Measurements from ENCODE around the gene COL3A1. TPM values are rescaled to one million over a fixed set of nuclear protein-coding genes. Genes with fewer than 3 reads are reported as not detected.

Gene COL3A1
- total and polyA plus RNA-seq, 9 of the 15 experiments (the other 6 are each of a cell fraction or from before 2014, with no cell fraction given), result 0.01 to 0.71 (median 0.07) TPM; not detected in 2

DNA sequence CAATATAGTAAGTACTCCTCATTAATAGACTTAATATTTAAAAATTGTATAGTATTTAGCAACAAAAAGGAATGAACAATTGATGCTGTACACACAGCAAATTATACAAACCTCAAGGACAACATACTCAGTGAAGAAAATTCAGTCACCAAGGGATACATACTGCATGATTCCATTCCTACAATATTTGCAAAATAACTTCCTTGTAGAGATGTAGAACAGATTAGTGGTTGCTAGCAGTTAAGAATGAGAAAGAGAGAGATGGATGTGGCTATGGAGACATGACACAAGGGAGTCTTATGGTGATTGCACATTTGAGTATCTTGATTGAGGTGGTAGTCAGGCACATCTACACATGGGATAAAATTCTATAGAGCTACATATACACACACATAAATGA, 26.0 kb downstream of the COL3A1 start:
- ATAC-seq (no peak), FAIRE-seq (no peak), DNase-seq (ENCODE audit: extremely low read depth in 1 of 4, low spot score in 3 of 4) (no peak)
- no TSS peak for BruUV-seq (replicated peaks)
- CTCF ChIA-PET (ENCODE audit: low intra/inter-chr PET ratio), result no interaction called here
- intact Hi-C loops (cut with micrococcal nuclease) (no loop called here), in situ Hi-C loops (cut with MboI) (no loop called here)
- no peak overlapping the region for H3K27ac ChIP-seq (ENCODE audit: extremely low read depth, low read depth, low read length)
- no peak overlapping the region for H3K4me2 ChIP-seq (ENCODE audit: insufficient read depth, low read length)
- H2AFZ ChIP-seq (ENCODE audit: low read depth, low read length), result no peak overlapping the region
- POLR2A ChIA-PET, result no interaction called here
- no peak overlapping the region for H3K9ac ChIP-seq (ENCODE audit: insufficient read depth in 1 of 2, low read depth in 2 of 2, low read length in 2 of 2)
- no peaks in the 10 kb centered on the region for H3K9me1 ChIP-seq (ENCODE audit: control insufficient read depth, insufficient read depth, low read length)
- no peaks in the 10 kb centered on the region for H4K20me1 ChIP-seq (replicated peaks; ENCODE audit: control insufficient read depth, insufficient read depth, low read length)
- no peak overlapping the region for H3K4me3 ChIP-seq
- no peaks in the 10 kb centered on the region for H3K36me3 ChIP-seq (ENCODE audit: control insufficient read depth, insufficient read depth, low read length)
- no peaks in the 10 kb centered on the region for H3K4me1 ChIP-seq (replicated peaks in 1 of 2; ENCODE audit: control insufficient read depth in 2 of 2, insufficient read depth in 2 of 2, low read length in 2 of 2)
- H3K9me3 ChIP-seq (replicated peaks; ENCODE audit: control insufficient read depth, insufficient read depth, low read depth, low read length), result no peaks in the 10 kb centered on the region
- H3K27me3 ChIP-seq (ENCODE audit: control insufficient read depth in 2 of 2, insufficient read depth in 2 of 2, low read length in 2 of 2), result no peaks in the 10 kb centered on the region
- H3K79me2 ChIP-seq (ENCODE audit: control insufficient read depth, insufficient read depth, low read length), result no peaks in the 10 kb centered on the region
- no peak for TF ChIP-seq ZNF212 (CRISPR knock-in tag; IDR thresholded peaks at IDR 0.05)
- TF ChIP-seq, protein P1, sequence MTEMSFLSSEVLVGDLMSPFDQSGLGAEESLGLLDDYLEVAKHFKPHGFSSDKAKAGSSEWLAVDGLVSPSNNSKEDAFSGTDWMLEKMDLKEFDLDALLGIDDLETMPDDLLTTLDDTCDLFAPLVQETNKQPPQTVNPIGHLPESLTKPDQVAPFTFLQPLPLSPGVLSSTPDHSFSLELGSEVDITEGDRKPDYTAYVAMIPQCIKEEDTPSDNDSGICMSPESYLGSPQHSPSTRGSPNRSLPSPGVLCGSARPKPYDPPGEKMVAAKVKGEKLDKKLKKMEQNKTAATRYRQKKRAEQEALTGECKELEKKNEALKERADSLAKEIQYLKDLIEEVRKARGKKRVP (CRISPR knock-in tag; IDR thresholded peaks at IDR 0.05), result no peak
- TF ChIP-seq ZNF165 (CRISPR knock-in tag; IDR thresholded peaks at IDR 0.05; ENCODE audit: borderline replicate concordance), result no peak
- TF ChIP-seq, protein P2, sequence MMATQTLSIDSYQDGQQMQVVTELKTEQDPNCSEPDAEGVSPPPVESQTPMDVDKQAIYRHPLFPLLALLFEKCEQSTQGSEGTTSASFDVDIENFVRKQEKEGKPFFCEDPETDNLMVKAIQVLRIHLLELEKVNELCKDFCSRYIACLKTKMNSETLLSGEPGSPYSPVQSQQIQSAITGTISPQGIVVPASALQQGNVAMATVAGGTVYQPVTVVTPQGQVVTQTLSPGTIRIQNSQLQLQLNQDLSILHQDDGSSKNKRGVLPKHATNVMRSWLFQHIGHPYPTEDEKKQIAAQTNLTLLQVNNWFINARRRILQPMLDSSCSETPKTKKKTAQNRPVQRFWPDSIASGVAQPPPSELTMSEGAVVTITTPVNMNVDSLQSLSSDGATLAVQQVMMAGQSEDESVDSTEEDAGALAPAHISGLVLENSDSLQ (IDR thresholded peaks at IDR 0.05), result no peak
- TF ChIP-seq TOE1 (IDR thresholded peaks at IDR 0.05; ENCODE audit: borderline replicate concordance), result no peak
- no peak for TF ChIP-seq TOE1 (CRISPR knock-in tag; IDR thresholded peaks at IDR 0.05; ENCODE audit: borderline replicate concordance, low read depth)
- TF ChIP-seq EHMT2 (IDR thresholded peaks at IDR 0.05), result no peak
- no peak for TF ChIP-seq ZNF23 (CRISPR knock-in tag; IDR thresholded peaks at IDR 0.05)
- TF ChIP-seq, protein P3, sequence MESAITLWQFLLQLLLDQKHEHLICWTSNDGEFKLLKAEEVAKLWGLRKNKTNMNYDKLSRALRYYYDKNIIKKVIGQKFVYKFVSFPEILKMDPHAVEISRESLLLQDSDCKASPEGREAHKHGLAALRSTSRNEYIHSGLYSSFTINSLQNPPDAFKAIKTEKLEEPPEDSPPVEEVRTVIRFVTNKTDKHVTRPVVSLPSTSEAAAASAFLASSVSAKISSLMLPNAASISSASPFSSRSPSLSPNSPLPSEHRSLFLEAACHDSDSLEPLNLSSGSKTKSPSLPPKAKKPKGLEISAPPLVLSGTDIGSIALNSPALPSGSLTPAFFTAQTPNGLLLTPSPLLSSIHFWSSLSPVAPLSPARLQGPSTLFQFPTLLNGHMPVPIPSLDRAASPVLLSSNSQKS (CRISPR knock-in tag; IDR thresholded peaks at IDR 0.05), result no peak
- TF ChIP-seq, protein P4, sequence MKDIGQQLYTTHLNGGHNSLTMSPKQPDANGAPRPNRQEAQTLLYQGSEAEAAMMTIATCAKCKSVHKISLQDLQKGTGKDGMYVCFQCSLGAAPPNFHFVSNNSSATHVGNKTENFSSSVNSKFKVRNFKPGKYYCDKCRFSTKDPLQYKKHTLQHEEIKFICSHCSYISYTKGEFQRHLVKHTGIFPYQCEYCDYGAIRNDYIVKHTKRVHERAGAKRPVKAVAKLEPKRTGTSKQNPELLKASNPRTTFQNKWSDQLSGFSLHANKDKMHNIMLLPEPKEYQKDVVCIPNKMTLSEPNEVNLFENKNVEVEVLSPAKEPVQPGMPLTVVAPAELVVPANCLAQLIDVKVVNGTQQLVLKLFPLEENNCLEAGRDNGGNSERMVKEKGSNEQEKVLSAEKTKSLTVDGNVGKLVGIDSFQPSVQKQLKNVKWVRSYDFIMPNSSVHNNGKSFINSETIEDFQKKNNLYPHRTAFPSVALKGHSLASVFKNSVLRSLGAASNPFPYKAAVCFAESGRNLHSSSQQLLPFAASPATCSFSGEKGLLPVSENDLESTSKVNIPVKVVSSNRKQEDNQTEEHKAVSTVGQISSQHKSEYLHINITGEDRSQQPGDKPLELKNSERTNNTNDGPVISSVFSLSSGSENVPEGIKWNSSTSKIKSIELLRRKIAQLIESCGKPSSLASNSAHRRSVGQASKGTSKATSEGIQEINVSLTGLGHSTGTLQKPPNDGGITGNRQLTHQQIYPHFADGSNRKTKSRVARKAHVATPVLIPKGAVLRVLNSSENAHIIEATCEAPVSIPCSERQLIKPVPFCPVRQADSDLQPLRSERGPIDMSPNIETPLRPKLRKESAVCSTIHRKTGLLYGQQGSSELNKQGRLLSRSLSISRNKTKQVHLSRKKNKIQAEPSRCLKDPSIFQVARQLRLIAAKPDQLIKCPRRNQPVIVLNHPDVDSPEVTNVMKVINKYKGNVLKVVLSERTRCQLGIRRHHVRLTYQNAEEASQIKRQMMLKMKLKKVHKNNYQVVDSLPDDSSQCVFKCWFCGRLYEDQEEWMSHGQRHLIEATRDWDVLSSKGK (CRISPR knock-in tag; IDR thresholded peaks at IDR 0.05), result no peak
- no peak for TF ChIP-seq CC2D1A (IDR thresholded peaks at IDR 0.05)
- TF ChIP-seq, protein P5, sequence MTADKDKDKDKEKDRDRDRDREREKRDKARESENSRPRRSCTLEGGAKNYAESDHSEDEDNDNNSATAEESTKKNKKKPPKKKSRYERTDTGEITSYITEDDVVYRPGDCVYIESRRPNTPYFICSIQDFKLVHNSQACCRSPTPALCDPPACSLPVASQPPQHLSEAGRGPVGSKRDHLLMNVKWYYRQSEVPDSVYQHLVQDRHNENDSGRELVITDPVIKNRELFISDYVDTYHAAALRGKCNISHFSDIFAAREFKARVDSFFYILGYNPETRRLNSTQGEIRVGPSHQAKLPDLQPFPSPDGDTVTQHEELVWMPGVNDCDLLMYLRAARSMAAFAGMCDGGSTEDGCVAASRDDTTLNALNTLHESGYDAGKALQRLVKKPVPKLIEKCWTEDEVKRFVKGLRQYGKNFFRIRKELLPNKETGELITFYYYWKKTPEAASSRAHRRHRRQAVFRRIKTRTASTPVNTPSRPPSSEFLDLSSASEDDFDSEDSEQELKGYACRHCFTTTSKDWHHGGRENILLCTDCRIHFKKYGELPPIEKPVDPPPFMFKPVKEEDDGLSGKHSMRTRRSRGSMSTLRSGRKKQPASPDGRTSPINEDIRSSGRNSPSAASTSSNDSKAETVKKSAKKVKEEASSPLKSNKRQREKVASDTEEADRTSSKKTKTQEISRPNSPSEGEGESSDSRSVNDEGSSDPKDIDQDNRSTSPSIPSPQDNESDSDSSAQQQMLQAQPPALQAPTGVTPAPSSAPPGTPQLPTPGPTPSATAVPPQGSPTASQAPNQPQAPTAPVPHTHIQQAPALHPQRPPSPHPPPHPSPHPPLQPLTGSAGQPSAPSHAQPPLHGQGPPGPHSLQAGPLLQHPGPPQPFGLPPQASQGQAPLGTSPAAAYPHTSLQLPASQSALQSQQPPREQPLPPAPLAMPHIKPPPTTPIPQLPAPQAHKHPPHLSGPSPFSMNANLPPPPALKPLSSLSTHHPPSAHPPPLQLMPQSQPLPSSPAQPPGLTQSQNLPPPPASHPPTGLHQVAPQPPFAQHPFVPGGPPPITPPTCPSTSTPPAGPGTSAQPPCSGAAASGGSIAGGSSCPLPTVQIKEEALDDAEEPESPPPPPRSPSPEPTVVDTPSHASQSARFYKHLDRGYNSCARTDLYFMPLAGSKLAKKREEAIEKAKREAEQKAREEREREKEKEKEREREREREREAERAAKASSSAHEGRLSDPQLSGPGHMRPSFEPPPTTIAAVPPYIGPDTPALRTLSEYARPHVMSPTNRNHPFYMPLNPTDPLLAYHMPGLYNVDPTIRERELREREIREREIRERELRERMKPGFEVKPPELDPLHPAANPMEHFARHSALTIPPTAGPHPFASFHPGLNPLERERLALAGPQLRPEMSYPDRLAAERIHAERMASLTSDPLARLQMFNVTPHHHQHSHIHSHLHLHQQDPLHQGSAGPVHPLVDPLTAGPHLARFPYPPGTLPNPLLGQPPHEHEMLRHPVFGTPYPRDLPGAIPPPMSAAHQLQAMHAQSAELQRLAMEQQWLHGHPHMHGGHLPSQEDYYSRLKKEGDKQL (CRISPR knock-in tag; IDR thresholded peaks at IDR 0.05; ENCODE audit: borderline replicate concordance), result no peak
